HG03196 (cell line): ENCODE results near the gene VTA1.
"Not testable (repeated sequence)": the region's sequence is repeated elsewhere in the genome, so short reads cannot be mapped to it uniquely, and the experiment has no call there.

ENCODE experiments used
- ATAC-seq: cut with Tn5 transposase; IDR thresholded peaks from one replicate; pipeline ENCODE4 v1.9.1; 2021; ENCODE audit not compliant: unreplicated experiment

VTA1 gene

GRCh38 chr6:142167486-142167885 is 20.4 kb downstream of the VTA1 start:
- no peak for ATAC-seq

GRCh38 chr6:142171351-142171750 is 24.3 kb downstream of the VTA1 start:
- no peak for ATAC-seq

GRCh38 chr6:142172758-142173157 is 25.7 kb downstream of the VTA1 start:
- ATAC-seq = no peak

- no peak for ATAC-seq
These were observed 26.9 kb downstream of the VTA1 start for GRCh38 chr6:142173980-142174379.

GRCh38 chr6:142174703-142175102 is 27.6 kb downstream of the VTA1 start:
- ATAC-seq = no peak

GRCh38 chr6:142178129-142178528 is 31.1 kb downstream of the VTA1 start:
- no peak for ATAC-seq

- ATAC-seq = no peak
These were observed 34.9 kb downstream of the VTA1 start for GRCh38 chr6:142182004-142182403.

- ATAC-seq = no peak
These were observed 36.3 kb downstream of the VTA1 start for GRCh38 chr6:142183351-142183750.

GRCh38 chr6:142184307-142184706 is 37.2 kb downstream of the VTA1 start:
- no peak for ATAC-seq

GRCh38 chr6:142185641-142186040 is 38.6 kb downstream of the VTA1 start:
- ATAC-seq = no peak

- ATAC-seq = no peak
These were observed 40.1 kb downstream of the VTA1 start for GRCh38 chr6:142187209-142187608.

- ATAC-seq = not testable (repeated sequence)
These were observed 41.3 kb downstream of the VTA1 start for GRCh38 chr6:142188341-142188740.

- no peak for ATAC-seq
These were observed 42.0 kb downstream of the VTA1 start for GRCh38 chr6:142189057-142189456.

- no peak for ATAC-seq
These were observed 45.3 kb downstream of the VTA1 start for GRCh38 chr6:142192343-142192742.

GRCh38 chr6:142193621-142194020 is 46.6 kb downstream of the VTA1 start:
- no peak for ATAC-seq

- ATAC-seq = no peak
These were observed 48.9 kb downstream of the VTA1 start for GRCh38 chr6:142195862-142196541.

- ATAC-seq = no peak
These were observed 54.0 kb downstream of the VTA1 start for GRCh38 chr6:142200846-142201628.

GRCh38 chr6:142207265-142207877 is 60.3 kb downstream of the VTA1 start:
- ATAC-seq = peak; percentile 68

GRCh38 chr6:142210606-142211005 is 63.5 kb downstream of the VTA1 start:
- no peak for ATAC-seq

GRCh38 chr6:142213402-142213801 is 66.3 kb downstream of the VTA1 start:
- no peak for ATAC-seq

GRCh38 chr6:142218446-142218845 is 71.4 kb downstream of the VTA1 start:
- no peak for ATAC-seq

GRCh38 chr6:142222022-142222421 is 75.0 kb downstream of the VTA1 start:
- ATAC-seq = no peak
